Colon (tissue), 2 donors: Measurements from ENCODE around the gene FGF2.
A peak's percentile ranks its signal among the peaks of the same experiment; 100 is the strongest.
"Not testable (repeated sequence)": the region's sequence is repeated elsewhere in the genome, so short reads cannot be mapped to it uniquely, and the experiment has no call there.

Experiments
- FAIRE-seq: peaks from 2 replicates; lab custom pipeline; 2012; peaks lifted over from hg19 to GRCh38; lab: Jason Lieb, UNC
- donor health status: control.
- donor health status: control.

The FGF2 gene

GRCh38 chr4:122814426-122814825, 12.2 kb upstream of the FGF2 start:
- no peak for FAIRE-seq

GRCh38 chr4:122815248-122815647, 11.4 kb upstream of the FGF2 start:
- no peak for FAIRE-seq

GRCh38 chr4:122816476-122816875, 10.2 kb upstream of the FGF2 start:
- FAIRE-seq, result no peak

- FAIRE-seq, result no peak
These were observed 6.8 kb upstream of the FGF2 start for GRCh38 chr4:122819708-122820449.

- FAIRE-seq, result no peak
These were observed 5.5 kb upstream of the FGF2 start for GRCh38 chr4:122821092-122821491.

GRCh38 chr4:122822466-122822865, 4.2 kb upstream of the FGF2 start:
- FAIRE-seq, result peak; percentile 78

GRCh38 chr4:122823476-122823875, 3.2 kb upstream of the FGF2 start:
- no peak for FAIRE-seq

GRCh38 chr4:122824616-122825015, 2.0 kb upstream of the FGF2 start:
- no peak for FAIRE-seq

- no peak for FAIRE-seq
These were observed 528 bp upstream of the FGF2 start for GRCh38 chr4:122826079-122826527.

GRCh38 chr4:122827258-122827878, 737 bp downstream of the FGF2 start:
- FAIRE-seq, result no peak

GRCh38 chr4:122827879-122828601, 1.4 kb downstream of the FGF2 start:
- no peak for FAIRE-seq

GRCh38 chr4:122830426-122831095, 3.9 kb downstream of the FGF2 start:
- no peak for FAIRE-seq

GRCh38 chr4:122831515-122832196, 5.0 kb downstream of the FGF2 start:
- FAIRE-seq, result no peak

- no peak for FAIRE-seq
These were observed 6.1 kb downstream of the FGF2 start for GRCh38 chr4:122832732-122833131.

- no peak for FAIRE-seq
These were observed 7.4 kb downstream of the FGF2 start for GRCh38 chr4:122833999-122834398.

- FAIRE-seq, result no peak
These were observed 10.3 kb downstream of the FGF2 start for GRCh38 chr4:122836941-122837340.

- no peak for FAIRE-seq
These were observed 11.4 kb downstream of the FGF2 start for GRCh38 chr4:122838034-122838433.

GRCh38 chr4:122842392-122842791, 15.8 kb downstream of the FGF2 start:
- no peak for FAIRE-seq

GRCh38 chr4:122842984-122843531, 16.4 kb downstream of the FGF2 start:
- no peak for FAIRE-seq

GRCh38 chr4:122844391-122844790, 17.8 kb downstream of the FGF2 start:
- not testable (repeated sequence) for FAIRE-seq

- no peak for FAIRE-seq
These were observed 18.4 kb downstream of the FGF2 start for GRCh38 chr4:122845066-122845465.

- FAIRE-seq, result no peak
These were observed 19.1 kb downstream of the FGF2 start for GRCh38 chr4:122845760-122846159.
